Liver (tissue), 9 donors: ENCODE results near the gene NOSIP. TPM values are rescaled to one million over a fixed set of nuclear protein-coding genes. Genes with fewer than 3 reads are reported as not detected.

ENCODE experiments used
- DNase-seq: peaks from one replicate; pipeline ENCODE4 v3.0.0-alpha.2; 2017; ENCODE audit warnings: low spot score
- H3K27ac ChIP-seq, 2 donors: one replicate each; pipeline ENCODE4 v1.7.0; 2013; ENCODE audit warnings: inconsistent platforms in 2 of 2, low read length in 2 of 2, control low read depth in 1 of 2, low read depth in 1 of 2, mild to moderate bottlenecking in 1 of 2
- H3K27me3 ChIP-seq, 4 donors: one replicate each; pipeline versions ENCODE4 v1.6.1 to v1.7.0; 2013; ENCODE audit warnings: low read length in 3 of 4, inconsistent platforms in 1 of 4, mild to moderate bottlenecking in 1 of 4, moderate library complexity in 1 of 4; ENCODE audit not compliant: control insufficient read depth in 4 of 4, insufficient read depth in 4 of 4
- H3K36me3 ChIP-seq, 4 donors: one replicate each; pipeline versions ENCODE4 v1.6.1 to v1.7.0; 2013; ENCODE audit warnings: low read length in 3 of 4, mild to moderate bottlenecking in 3 of 4, low read depth in 1 of 4, moderate library complexity in 1 of 4; ENCODE audit not compliant: control insufficient read depth in 4 of 4, insufficient read depth in 3 of 4
- H3K4me1 ChIP-seq, 4 donors: one replicate each; pipeline versions ENCODE4 v1.6.1 to v1.7.0; 2013; ENCODE audit warnings: low read length in 3 of 4, mild to moderate bottlenecking in 3 of 4, moderate library complexity in 1 of 4; ENCODE audit not compliant: control insufficient read depth in 4 of 4, insufficient read depth in 4 of 4
- H3K4me3 ChIP-seq, 3 donors: one replicate each; pipeline versions ENCODE4 v1.6.1 to v1.7.0; 2013; ENCODE audit warnings: low read length in 3 of 3, control low read depth in 1 of 3, low read depth in 1 of 3, mild to moderate bottlenecking in 1 of 3
- H3K9ac ChIP-seq, 2 donors: one replicate each; pipeline ENCODE4 v1.7.0; 2013; ENCODE audit warnings: low read length in 2 of 2, mild to moderate bottlenecking in 2 of 2, moderate library complexity in 2 of 2, control low read depth in 1 of 2, low read depth in 1 of 2
- H3K9me3 ChIP-seq, 4 donors: one replicate each; pipeline versions ENCODE4 v1.6.1 to v1.7.0; 2013; ENCODE audit warnings: low read length in 3 of 4; ENCODE audit not compliant: control insufficient read depth in 4 of 4
- ATF3 ChIP-seq: IDR thresholded peaks from 2 replicates; pipeline ENCODE4 v1.6.1; 2016; ENCODE audit warnings: antibody characterized with exemption
- EGR1 ChIP-seq, 2 donors: IDR thresholded peaks; 2 replicates each; pipeline ENCODE4 v1.6.1; 2016 to 2018; ENCODE audit warnings: antibody characterized with exemption in 2 of 2, low read depth in 2 of 2
- FOXA1 ChIP-seq: IDR thresholded peaks from 2 replicates; pipeline ENCODE4 v1.6.1; 2016; ENCODE audit warnings: antibody characterized with exemption
- FOXA2 ChIP-seq: IDR thresholded peaks from 2 replicates; pipeline ENCODE4 v1.6.1; 2016; ENCODE audit warnings: antibody characterized with exemption
- GABPA ChIP-seq, 2 donors: IDR thresholded peaks in 1 of 2; conservative IDR thresholded peaks in 1 of 2; 2 replicates each; pipeline ENCODE4 v1.6.1; 2016; ENCODE audit warnings: antibody characterized with exemption in 2 of 2, mild to moderate bottlenecking in 1 of 2, moderate library complexity in 1 of 2
- HNF4A ChIP-seq, 2 donors: conservative IDR thresholded peaks; 2 replicates each; pipeline ENCODE4 v1.6.1; 2016; ENCODE audit warnings: antibody characterized with exemption in 2 of 2, mild to moderate bottlenecking in 2 of 2
- HNF4G ChIP-seq: IDR thresholded peaks from 2 replicates; pipeline ENCODE4 v1.6.1; 2016; ENCODE audit warnings: antibody characterized with exemption
- JUND ChIP-seq, 2 donors: IDR thresholded peaks; 2 replicates each; pipeline ENCODE4 v1.6.1; 2016; ENCODE audit warnings: antibody characterized with exemption in 2 of 2
- NR2F2 ChIP-seq: IDR thresholded peaks from 2 replicates; pipeline ENCODE4 v1.6.1; 2016; ENCODE audit warnings: antibody characterized with exemption
- RAD21 ChIP-seq, 2 donors: IDR thresholded peaks; 2 replicates each; pipeline ENCODE4 v1.6.1; 2016; ENCODE audit warnings: antibody characterized with exemption in 2 of 2, mild to moderate bottlenecking in 2 of 2
- RXRA ChIP-seq, 2 donors: IDR thresholded peaks; 2 replicates each; pipeline ENCODE4 v1.6.1; 2017 to 2018; ENCODE audit warnings: antibody characterized with exemption in 2 of 2, mild to moderate bottlenecking in 1 of 2
- SP1 ChIP-seq: IDR thresholded peaks from 2 replicates; pipeline ENCODE4 v1.6.1; 2018; ENCODE audit warnings: antibody characterized with exemption, mild to moderate bottlenecking
- TAF1 ChIP-seq: conservative IDR thresholded peaks from 2 replicates; pipeline ENCODE4 v1.6.1; 2016; ENCODE audit warnings: antibody characterized with exemption, mild to moderate bottlenecking
- YY1 ChIP-seq: IDR thresholded peaks from 2 replicates; pipeline ENCODE4 v1.6.1; 2016; ENCODE audit warnings: antibody characterized with exemption, mild to moderate bottlenecking
- ZBTB33 ChIP-seq: IDR thresholded peaks from 2 replicates; pipeline ENCODE4 v1.6.1; 2016; ENCODE audit warnings: antibody characterized with exemption
- WGBS: extraction: QIAGEN DNeasy Blood & Tissue Kit; methylation state at CpG from one replicate; pipeline ENCODE4 v1.1.7; 2013; 5-methylcytosine and 5-hydroxymethylcytosine counted together
- polyA plus RNA-seq, 2 donors: library from polyadenylated mRNA; stranded (reverse) in 1 of 2; unstranded in 1 of 2; fragments of 200-250 nt in 1 of 2; fragments of >200 nt in 1 of 2; fragmentation: Nextera tagmentation in 1 of 2; extraction: Ambion mirVana in 1 of 2; gene quantifications; one replicate each; pipeline versions ENCODE4 v1.2.1 to v1.2.3, GENCODE V29; 2013 to 2015
- total RNA-seq, 2 donors: library from RNA; depleted of rRNA; stranded (reverse); fragments of >200 nt; gene quantifications; one replicate each; pipeline ENCODE4 v1.2.3, GENCODE V29; 2014
- TF ChIP-seq, protein P1 (sequence below): IDR thresholded peaks from 2 replicates; pipeline ENCODE4 v1.6.1; 2016; ENCODE audit warnings: antibody characterized with exemption
- TF ChIP-seq, protein P2 (sequence below): IDR thresholded peaks from 2 replicates; pipeline ENCODE4 v1.6.1; 2016; ENCODE audit warnings: antibody characterized with exemption, mild to moderate bottlenecking
- TF ChIP-seq, protein P3 (sequence below): fragments of 150-350 bp; IDR thresholded peaks from 2 replicates; pipeline ENCODE4 v1.5.1; 2017; ENCODE audit warnings: improper control_type of control experiment, low read depth, low read length; ENCODE audit not compliant: missing input control
- donor health status: healthy.
- donor health status: healthy.
- donor health status: healthy.
- donor health status: healthy.
- donor health status: healthy.

The NOSIP gene
- total and polyA plus RNA-seq, 4 donors, result 19.3 to 45.2 (median 30.5) TPM

GRCh38 chr19:49587227-49587626, 6.9 kb upstream of the NOSIP start:
- Histone ChIP-seq H3K4me1 (peaks cover 0 to 17% (median 9%) of the 10 kb centered on the region in 4 donors), H3K9ac (no peak overlapping the region), H3K9me3 (no peaks in the 10 kb centered on the region), H3K36me3 (no peaks in the 10 kb centered on the region), H3K27ac (no peak overlapping the region), H3K27me3 (no peaks in the 10 kb centered on the region), H3K4me3 (no peak overlapping the region)
- no peak for DNase-seq
- TF ChIP-seq GABPA (IDR thresholded peaks at IDR 0.05 in 1 of 2, conservative IDR thresholded peaks at IDR 0.05 in 1 of 2) (no peak), JUND (IDR thresholded peaks at IDR 0.05) (no peak), EGR1 (IDR thresholded peaks at IDR 0.05; ENCODE audit: low read depth in 2 of 2) (no peak), FOXA2 (no peak), SP1 (no peak), NR2F2 (no peak), TAF1 (no peak), ATF3 (no peak), FOXA1 (no peak), RXRA (IDR thresholded peaks at IDR 0.05) (no peak), HNF4A (conservative IDR thresholded peaks at IDR 0.05) (no peak), ZBTB33 (no peak), HNF4G (no peak), RAD21 (IDR thresholded peaks at IDR 0.05) (no peak), YY1 (no peak)
- TF ChIP-seq, protein P1, sequence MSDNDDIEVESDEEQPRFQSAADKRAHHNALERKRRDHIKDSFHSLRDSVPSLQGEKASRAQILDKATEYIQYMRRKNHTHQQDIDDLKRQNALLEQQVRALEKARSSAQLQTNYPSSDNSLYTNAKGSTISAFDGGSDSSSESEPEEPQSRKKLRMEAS, result no peak
- TF ChIP-seq, protein P2, sequence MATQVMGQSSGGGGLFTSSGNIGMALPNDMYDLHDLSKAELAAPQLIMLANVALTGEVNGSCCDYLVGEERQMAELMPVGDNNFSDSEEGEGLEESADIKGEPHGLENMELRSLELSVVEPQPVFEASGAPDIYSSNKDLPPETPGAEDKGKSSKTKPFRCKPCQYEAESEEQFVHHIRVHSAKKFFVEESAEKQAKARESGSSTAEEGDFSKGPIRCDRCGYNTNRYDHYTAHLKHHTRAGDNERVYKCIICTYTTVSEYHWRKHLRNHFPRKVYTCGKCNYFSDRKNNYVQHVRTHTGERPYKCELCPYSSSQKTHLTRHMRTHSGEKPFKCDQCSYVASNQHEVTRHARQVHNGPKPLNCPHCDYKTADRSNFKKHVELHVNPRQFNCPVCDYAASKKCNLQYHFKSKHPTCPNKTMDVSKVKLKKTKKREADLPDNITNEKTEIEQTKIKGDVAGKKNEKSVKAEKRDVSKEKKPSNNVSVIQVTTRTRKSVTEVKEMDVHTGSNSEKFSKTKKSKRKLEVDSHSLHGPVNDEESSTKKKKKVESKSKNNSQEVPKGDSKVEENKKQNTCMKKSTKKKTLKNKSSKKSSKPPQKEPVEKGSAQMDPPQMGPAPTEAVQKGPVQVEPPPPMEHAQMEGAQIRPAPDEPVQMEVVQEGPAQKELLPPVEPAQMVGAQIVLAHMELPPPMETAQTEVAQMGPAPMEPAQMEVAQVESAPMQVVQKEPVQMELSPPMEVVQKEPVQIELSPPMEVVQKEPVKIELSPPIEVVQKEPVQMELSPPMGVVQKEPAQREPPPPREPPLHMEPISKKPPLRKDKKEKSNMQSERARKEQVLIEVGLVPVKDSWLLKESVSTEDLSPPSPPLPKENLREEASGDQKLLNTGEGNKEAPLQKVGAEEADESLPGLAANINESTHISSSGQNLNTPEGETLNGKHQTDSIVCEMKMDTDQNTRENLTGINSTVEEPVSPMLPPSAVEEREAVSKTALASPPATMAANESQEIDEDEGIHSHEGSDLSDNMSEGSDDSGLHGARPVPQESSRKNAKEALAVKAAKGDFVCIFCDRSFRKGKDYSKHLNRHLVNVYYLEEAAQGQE, result no peak
- TF ChIP-seq, protein P3, sequence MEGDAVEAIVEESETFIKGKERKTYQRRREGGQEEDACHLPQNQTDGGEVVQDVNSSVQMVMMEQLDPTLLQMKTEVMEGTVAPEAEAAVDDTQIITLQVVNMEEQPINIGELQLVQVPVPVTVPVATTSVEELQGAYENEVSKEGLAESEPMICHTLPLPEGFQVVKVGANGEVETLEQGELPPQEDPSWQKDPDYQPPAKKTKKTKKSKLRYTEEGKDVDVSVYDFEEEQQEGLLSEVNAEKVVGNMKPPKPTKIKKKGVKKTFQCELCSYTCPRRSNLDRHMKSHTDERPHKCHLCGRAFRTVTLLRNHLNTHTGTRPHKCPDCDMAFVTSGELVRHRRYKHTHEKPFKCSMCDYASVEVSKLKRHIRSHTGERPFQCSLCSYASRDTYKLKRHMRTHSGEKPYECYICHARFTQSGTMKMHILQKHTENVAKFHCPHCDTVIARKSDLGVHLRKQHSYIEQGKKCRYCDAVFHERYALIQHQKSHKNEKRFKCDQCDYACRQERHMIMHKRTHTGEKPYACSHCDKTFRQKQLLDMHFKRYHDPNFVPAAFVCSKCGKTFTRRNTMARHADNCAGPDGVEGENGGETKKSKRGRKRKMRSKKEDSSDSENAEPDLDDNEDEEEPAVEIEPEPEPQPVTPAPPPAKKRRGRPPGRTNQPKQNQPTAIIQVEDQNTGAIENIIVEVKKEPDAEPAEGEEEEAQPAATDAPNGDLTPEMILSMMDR, result no peak
- 91% methylated on average over 8 of the region's 8 CpGs for WGBS
